C4-2B (cell line): ENCODE results near the gene GPATCH1.

Source experiments
- ZFX ChIP-seq: fragments of 450-650 bp; IDR thresholded peaks from 2 replicates; pipeline ENCODE4 v1.6.1; 2017
- TF ChIP-seq, protein P1 (sequence below): fragments of 450-650 bp; conservative IDR thresholded peaks from 2 replicates; pipeline ENCODE4 v1.5.1; 2017; ENCODE audit warnings: mild to moderate bottlenecking

DNA sequence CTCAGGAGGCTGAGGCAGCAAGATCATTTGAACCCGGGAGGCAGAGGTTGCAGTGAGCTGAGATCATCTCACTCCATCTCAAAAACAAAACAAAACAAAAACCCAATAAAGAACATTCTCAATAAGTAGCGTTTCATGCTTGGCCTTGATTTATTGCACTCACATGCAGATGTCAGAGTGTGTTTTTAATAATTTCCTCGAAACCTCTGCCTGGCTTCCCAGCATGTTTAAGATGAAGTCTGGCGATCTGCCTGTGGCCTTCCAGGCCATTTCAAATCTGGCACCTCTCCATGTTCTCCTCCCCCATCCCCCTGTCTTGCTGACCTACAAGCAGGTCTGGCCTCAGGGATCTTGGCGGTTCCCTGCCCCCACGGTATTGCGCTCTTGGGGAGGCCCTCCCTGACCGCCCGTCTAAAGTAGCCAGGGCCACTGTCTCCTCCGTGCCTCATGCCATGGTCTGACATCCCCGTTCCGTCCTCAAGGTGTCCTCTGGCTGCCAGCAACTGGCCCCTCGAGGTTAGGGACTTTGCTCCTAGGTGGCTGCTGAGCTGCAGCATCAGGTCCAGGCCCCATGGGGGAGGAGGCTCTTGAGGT is 52.6 kb downstream of the GPATCH1 start:
- TF ChIP-seq, protein P1, sequence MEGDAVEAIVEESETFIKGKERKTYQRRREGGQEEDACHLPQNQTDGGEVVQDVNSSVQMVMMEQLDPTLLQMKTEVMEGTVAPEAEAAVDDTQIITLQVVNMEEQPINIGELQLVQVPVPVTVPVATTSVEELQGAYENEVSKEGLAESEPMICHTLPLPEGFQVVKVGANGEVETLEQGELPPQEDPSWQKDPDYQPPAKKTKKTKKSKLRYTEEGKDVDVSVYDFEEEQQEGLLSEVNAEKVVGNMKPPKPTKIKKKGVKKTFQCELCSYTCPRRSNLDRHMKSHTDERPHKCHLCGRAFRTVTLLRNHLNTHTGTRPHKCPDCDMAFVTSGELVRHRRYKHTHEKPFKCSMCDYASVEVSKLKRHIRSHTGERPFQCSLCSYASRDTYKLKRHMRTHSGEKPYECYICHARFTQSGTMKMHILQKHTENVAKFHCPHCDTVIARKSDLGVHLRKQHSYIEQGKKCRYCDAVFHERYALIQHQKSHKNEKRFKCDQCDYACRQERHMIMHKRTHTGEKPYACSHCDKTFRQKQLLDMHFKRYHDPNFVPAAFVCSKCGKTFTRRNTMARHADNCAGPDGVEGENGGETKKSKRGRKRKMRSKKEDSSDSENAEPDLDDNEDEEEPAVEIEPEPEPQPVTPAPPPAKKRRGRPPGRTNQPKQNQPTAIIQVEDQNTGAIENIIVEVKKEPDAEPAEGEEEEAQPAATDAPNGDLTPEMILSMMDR = no peak
- no peak for TF ChIP-seq ZFX
